ENCODE results near the gene TADA2B. TPM values are rescaled to one million over a fixed set of nuclear protein-coding genes. Genes with fewer than 3 reads are reported as not detected.
A peak's percentile ranks its signal among the peaks of the same experiment; 100 is the strongest.

TADA2B gene
- total RNA-seq, 1 donor from 2014 or later: 37.3 TPM

DNA sequence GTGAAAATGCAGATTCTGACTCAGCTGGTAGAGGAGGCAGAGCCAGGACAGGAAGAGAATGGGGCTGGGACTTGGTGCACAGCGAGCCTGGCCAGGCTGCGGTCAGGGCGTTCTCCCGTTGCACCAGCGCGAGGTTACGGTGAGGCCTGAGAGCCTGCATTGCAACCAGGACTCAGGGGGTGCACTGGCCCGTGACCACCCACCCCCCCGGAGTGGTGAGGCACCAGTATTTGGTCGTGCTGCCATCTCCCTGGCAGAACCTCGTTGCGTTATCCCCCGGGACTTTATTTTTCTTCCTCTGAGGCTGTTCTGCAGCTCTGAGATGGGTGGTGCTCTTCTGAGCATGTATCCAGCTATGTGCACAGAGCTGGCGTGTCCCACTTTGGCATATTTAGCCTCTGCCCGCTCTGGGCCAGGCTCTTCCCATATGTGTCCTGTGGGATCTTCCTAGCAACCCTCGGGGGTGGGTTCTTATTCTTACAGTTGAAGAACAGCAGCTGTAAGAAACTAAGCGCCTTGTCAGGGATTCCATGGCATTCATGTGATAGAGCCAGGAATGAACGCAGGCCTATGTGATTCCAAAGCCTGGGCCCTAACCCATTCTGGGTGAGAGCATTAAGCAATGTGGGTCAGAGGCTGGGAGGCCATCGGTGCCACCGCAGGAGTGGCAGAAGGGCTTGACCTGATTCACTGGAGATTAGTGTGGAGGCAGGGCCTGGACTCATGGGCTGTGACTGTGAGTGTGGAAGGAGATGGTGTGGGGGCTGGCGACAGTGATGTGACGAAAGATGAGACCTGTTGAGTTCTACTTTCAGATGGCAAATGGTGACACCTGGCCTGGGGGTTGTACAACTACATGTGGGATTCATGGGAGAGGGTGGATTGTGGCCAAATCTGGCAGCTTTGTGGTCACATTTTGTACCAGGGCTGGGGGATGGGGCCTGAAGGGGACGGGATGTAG is 3.1 kb downstream of the TADA2B start:
- DNase-seq (ENCODE audit: low spot score in 2 of 2): no peak

DNA sequence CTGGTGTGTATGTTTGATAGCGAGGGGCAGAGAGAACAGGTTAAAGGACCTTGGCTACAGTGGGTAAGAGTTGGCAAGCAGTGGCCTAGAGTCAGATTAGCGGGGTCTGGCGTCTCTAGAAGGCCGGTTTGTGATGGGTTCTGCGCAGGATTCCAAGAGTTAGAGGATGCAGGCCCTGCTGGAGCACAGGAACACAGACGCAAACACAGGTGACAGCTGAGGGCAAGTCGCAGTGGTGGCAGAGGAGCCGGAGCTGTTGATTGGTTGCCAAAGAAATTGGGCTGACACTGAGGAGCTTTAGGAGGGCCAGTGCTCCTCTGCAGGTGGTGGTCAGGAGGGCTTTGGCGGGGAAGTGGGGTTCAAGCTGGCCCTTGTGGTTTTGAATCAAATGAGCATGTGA is 3.8 kb downstream of the TADA2B start:
- Histone ChIP-seq H3K9me3 (no peaks in the 10 kb centered on the region), H3K4me3 (no peak overlapping the region), H3K27ac (no peak overlapping the region), H3K36me3 (peaks cover 0 to 3% of the 10 kb centered on the region in 2 donors), H3K27me3 (no peaks in the 10 kb centered on the region), H3K4me1 (peaks cover 22 to 23% of the 10 kb centered on the region in 2 donors)
- DNase-seq (ENCODE audit: low spot score in 2 of 2): no peak
- TF ChIP-seq, protein P1, sequence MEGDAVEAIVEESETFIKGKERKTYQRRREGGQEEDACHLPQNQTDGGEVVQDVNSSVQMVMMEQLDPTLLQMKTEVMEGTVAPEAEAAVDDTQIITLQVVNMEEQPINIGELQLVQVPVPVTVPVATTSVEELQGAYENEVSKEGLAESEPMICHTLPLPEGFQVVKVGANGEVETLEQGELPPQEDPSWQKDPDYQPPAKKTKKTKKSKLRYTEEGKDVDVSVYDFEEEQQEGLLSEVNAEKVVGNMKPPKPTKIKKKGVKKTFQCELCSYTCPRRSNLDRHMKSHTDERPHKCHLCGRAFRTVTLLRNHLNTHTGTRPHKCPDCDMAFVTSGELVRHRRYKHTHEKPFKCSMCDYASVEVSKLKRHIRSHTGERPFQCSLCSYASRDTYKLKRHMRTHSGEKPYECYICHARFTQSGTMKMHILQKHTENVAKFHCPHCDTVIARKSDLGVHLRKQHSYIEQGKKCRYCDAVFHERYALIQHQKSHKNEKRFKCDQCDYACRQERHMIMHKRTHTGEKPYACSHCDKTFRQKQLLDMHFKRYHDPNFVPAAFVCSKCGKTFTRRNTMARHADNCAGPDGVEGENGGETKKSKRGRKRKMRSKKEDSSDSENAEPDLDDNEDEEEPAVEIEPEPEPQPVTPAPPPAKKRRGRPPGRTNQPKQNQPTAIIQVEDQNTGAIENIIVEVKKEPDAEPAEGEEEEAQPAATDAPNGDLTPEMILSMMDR (IDR thresholded peaks at IDR 0.05): no peak
- intact Hi-C loops (cut with DNase I): loop anchor here (10.0 kb wide), 1 partner anchor 472 kb away; the partner anchor contains the start of gene MAN2B2

More for the DNA sequence above, 3.1 kb downstream of the TADA2B start:
- no peaks in the 10 kb centered on the region for H3K9me3 ChIP-seq
- no peaks in the 10 kb centered on the region for H3K36me3 ChIP-seq
- peak overlapping the region in 1 of 2 donors; percentile 99 for H3K4me3 ChIP-seq
- no peaks in the 10 kb centered on the region for H3K27me3 ChIP-seq
- TF ChIP-seq, protein P1 (IDR thresholded peaks at IDR 0.05): no peak
- H3K4me1 ChIP-seq: peaks cover 27% of the 10 kb centered on the region in 2 donors
- H3K27ac ChIP-seq: no peak overlapping the region
- intact Hi-C loops (cut with DNase I): loop anchor here (10.0 kb wide), 1 partner anchor 471 kb away; the partner anchor contains the start of gene MAN2B2

DNA sequence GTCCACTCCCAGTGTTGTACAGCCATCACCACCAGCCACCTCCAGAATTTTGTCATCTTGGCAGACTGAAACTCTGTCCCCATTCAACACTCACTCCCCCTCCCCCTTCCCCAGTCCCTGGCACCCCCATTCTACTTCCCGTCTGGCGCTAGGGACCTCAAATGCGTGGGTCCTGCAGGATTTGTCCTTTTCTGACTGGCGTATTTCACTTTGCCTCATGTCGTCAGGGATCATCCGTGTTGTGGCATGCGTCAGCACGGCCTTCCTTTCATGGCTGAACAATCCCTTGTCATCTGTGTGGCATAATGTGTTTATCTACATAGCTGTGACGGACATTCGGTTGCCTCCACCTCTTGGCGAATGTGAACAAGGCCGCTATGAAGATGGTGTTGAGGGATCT is 5.5 kb downstream of the TADA2B start:
- TF ChIP-seq, protein P1 (IDR thresholded peaks at IDR 0.05): no peak
- H3K9me3 ChIP-seq: no peaks in the 10 kb centered on the region
- no peak overlapping the region for H3K27ac ChIP-seq
- DNase-seq (ENCODE audit: low spot score in 2 of 2): no peak
- H3K36me3 ChIP-seq: peaks cover 0 to 10% of the 10 kb centered on the region in 2 donors
- no peak overlapping the region for H3K4me3 ChIP-seq
- H3K4me1 ChIP-seq: peaks cover 20 to 23% of the 10 kb centered on the region in 2 donors
- H3K27me3 ChIP-seq: no peaks in the 10 kb centered on the region
- intact Hi-C loops (cut with DNase I): loop anchor here (10.0 kb wide), 1 partner anchor 474 kb away; the partner anchor contains the start of gene MAN2B2

DNA sequence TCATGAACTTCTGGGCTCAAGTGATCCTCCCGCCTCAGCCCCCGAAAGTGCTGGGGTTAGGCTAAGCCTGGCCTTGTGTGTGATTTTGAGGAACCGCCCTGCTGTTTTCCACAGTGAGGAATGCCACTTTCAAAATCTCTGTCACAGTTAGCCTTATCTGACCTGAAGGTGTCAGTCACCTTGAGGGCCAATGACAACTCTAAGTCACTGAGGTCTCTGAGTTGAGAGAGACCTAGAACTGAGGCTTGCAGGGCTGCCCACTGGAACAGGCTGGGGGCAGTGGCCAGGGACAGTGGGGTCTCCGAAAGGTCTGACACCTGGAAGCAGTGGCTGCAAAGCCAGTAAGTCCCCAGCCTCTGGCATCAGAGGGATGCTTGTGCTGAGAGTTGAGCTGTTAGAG is 6.1 kb downstream of the TADA2B start:
- TF ChIP-seq, protein P1 (IDR thresholded peaks at IDR 0.05): no peak
- Histone ChIP-seq H3K4me3 (no peak overlapping the region), H3K27ac (no peak overlapping the region), H3K27me3 (no peaks in the 10 kb centered on the region), H3K4me1 (peaks cover 16 to 23% of the 10 kb centered on the region in 2 donors), H3K9me3 (no peaks in the 10 kb centered on the region), H3K36me3 (peaks cover 1 to 16% of the 10 kb centered on the region in 2 donors)
- DNase-seq (ENCODE audit: low spot score in 2 of 2): no peak
- intact Hi-C loops (cut with DNase I): loop anchor here (10.0 kb wide), 1 partner anchor 474 kb away; the partner anchor contains the start of gene MAN2B2

DNA sequence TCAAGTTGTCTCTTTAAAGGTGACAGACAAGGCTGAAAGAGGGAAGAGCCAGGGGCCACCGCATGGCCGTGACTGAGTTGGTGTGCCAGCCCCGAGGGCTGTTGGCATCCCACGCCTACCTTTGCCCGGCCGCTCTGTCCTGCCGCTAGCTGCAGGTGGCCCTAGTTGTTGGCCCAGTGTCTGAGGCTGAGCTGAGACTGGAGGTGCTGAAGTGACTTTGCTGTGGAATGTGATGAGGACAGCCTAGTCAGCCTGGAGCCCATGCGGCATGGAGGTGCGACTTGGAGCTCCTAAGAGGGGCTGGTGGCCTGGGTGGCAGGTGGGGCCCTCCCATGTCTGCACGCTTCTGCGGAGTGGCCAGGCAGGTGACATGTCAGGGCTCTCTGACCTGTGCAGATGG is 6.6 kb downstream of the TADA2B start:
- TF ChIP-seq, protein P1 (IDR thresholded peaks at IDR 0.05): no peak
- no peak for DNase-seq (ENCODE audit: low spot score in 2 of 2)
- no peak overlapping the region for H3K27ac ChIP-seq
- intact Hi-C loops (cut with DNase I): loop anchor here (10.0 kb wide), 1 partner anchor 475 kb away; the partner anchor contains the start of gene MAN2B2
- H3K9me3 ChIP-seq: no peaks in the 10 kb centered on the region
- peaks cover 12 to 20% of the 10 kb centered on the region in 2 donors for H3K4me1 ChIP-seq
- no peak overlapping the region for H3K4me3 ChIP-seq
- no peaks in the 10 kb centered on the region for H3K27me3 ChIP-seq
- H3K36me3 ChIP-seq: peaks cover 6 to 20% of the 10 kb centered on the region in 2 donors
